Measurements from ENCODE around the gene PAQR3. TPM values are rescaled to one million over a fixed set of nuclear protein-coding genes. Genes with fewer than 3 reads are reported as not detected.

PAQR3 gene
- total RNA-seq, 1 donor from 2014 or later = 29.0 TPM

DNA sequence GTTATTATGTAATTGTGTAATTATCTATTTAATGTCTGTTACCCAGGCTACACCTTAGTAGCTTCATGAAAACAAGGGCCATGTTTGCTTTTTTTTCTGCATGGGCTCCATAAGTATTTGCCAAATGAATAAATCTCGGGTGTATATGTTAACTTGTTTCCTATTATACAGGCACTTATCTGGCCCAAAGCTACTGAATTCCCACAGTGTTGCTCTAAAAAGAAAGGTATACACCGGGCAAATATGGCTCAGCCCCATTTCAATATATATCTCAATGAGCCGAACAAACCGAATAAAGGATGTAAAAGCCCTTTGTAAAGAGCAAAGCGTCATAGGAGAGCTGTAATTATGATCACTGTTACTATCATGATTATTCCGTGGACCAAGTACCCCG is 767 bp downstream of the PAQR3 start:
- H2AFZ ChIP-seq (ENCODE audit: low read depth, low read length) = peak overlapping the region; percentile 92
- H3K4me3 Mint-ChIP-seq (ENCODE audit: unreplicated experiment) = peak overlapping the region; percentile 100
- H3K27me3 Mint-ChIP-seq (ENCODE audit: low read depth, unreplicated experiment) = peaks cover 5% of the 10 kb centered on the region
- no peaks in the 10 kb centered on the region for H3K9me3 Mint-ChIP-seq (ENCODE audit: unreplicated experiment)
- H3K9me3 ChIP-seq (ENCODE audit: insufficient read depth, low read depth, low read length) = no peaks in the 10 kb centered on the region
- H4K20me1 ChIP-seq (ENCODE audit: insufficient read depth, low read length) = peaks cover 7% of the 10 kb centered on the region
- H3K36me3 Mint-ChIP-seq (ENCODE audit: low read depth, unreplicated experiment) = no peaks in the 10 kb centered on the region
- H3K36me3 ChIP-seq (ENCODE audit: insufficient read depth, low read length) = peaks cover 2% of the 10 kb centered on the region
- peak overlapping the region; percentile 76 for H3K27ac ChIP-seq (ENCODE audit: low read depth, low read length)
- H3K9ac ChIP-seq (ENCODE audit: low read length) = peak overlapping the region; percentile 92
- peaks cover 31% of the 10 kb centered on the region for H3K79me2 ChIP-seq (ENCODE audit: insufficient read depth, low read length)
- peak overlapping the region; percentile 91 for H3K4me3 ChIP-seq (ENCODE audit: insufficient read depth, low read depth, low read length)
- DNase-seq (ENCODE audit: low read depth) = no peak
- TF ChIP-seq CTCF (IDR thresholded peaks at IDR 0.05; ENCODE audit: insufficient read depth, low read depth, low read length) (no peak), EZH2 (IDR thresholded peaks at IDR 0.05; ENCODE audit: insufficient read depth, low read length) (no peak)
- H3K27ac Mint-ChIP-seq (ENCODE audit: unreplicated experiment) = peak overlapping the region; percentile 93
- peaks cover 4% of the 10 kb centered on the region for H3K27me3 ChIP-seq (ENCODE audit: insufficient read depth, low read length)
- peak overlapping the region; percentile 98 for H3K4me2 ChIP-seq (ENCODE audit: low read length)
- peaks cover 11% of the 10 kb centered on the region for H3K4me1 ChIP-seq (ENCODE audit: insufficient read depth, low read length)
- no peak for FAIRE-seq
- no peaks in the 10 kb centered on the region for H3K4me1 Mint-ChIP-seq (ENCODE audit: low read depth, unreplicated experiment)

GRCh38 chr4:78937837-78938236 is 1.4 kb downstream of the PAQR3 start:
- peaks cover 7% of the 10 kb centered on the region for H4K20me1 ChIP-seq (ENCODE audit: insufficient read depth, low read length)
- Mint-ChIP-seq H3K27me3 (ENCODE audit: low read depth, unreplicated experiment) (peaks cover 3% of the 10 kb centered on the region), H3K4me1 (ENCODE audit: low read depth, unreplicated experiment) (no peaks in the 10 kb centered on the region), H3K9me3 (ENCODE audit: unreplicated experiment) (no peaks in the 10 kb centered on the region), H3K36me3 (ENCODE audit: low read depth, unreplicated experiment) (no peaks in the 10 kb centered on the region), H3K4me3 (ENCODE audit: unreplicated experiment) (peak overlapping the region; percentile 100), H3K27ac (ENCODE audit: unreplicated experiment) (no peak overlapping the region)
- peaks cover 31% of the 10 kb centered on the region for H3K79me2 ChIP-seq (ENCODE audit: insufficient read depth, low read length)
- H3K4me1 ChIP-seq (ENCODE audit: insufficient read depth, low read length) = peaks cover 11% of the 10 kb centered on the region
- H3K27me3 ChIP-seq (ENCODE audit: insufficient read depth, low read length) = peaks cover under 1% of the 10 kb centered on the region
- peaks cover 2% of the 10 kb centered on the region for H3K36me3 ChIP-seq (ENCODE audit: insufficient read depth, low read length)
- TF ChIP-seq EZH2 (IDR thresholded peaks at IDR 0.05; ENCODE audit: insufficient read depth, low read length) (no peak), CTCF (IDR thresholded peaks at IDR 0.05; ENCODE audit: insufficient read depth, low read depth, low read length) (no peak)
- no peak overlapping the region for H3K27ac ChIP-seq (ENCODE audit: low read depth, low read length)
- DNase-seq (ENCODE audit: low read depth) (peak; percentile 39), FAIRE-seq (peak; percentile 26)
- no peaks in the 10 kb centered on the region for H3K9me3 ChIP-seq (ENCODE audit: insufficient read depth, low read depth, low read length)
- peak overlapping the region; percentile 91 for H3K4me3 ChIP-seq (ENCODE audit: insufficient read depth, low read depth, low read length)
- H3K4me2 ChIP-seq (ENCODE audit: low read length) = peak overlapping the region; percentile 98
- no peak overlapping the region for H2AFZ ChIP-seq (ENCODE audit: low read depth, low read length)
- peak overlapping the region; percentile 92 for H3K9ac ChIP-seq (ENCODE audit: low read length)

DNA sequence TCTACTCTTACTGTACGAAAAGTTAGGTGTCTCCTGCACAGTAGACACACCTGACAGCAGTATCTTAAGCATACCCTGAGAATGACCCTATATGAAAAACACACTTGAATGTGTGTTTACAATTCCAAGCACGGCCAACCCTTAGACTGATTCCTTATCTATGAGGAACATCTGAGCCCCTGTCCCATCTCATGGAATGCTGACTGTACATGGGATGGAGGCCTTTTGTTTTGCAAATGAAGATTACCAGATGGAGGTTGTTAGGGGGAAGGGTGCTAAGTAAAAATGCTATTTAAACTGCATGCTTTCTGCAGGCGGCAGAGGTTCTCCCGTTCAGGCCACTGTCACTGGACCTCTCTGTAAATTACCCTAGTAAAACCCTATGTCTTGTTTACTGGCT is 2.2 kb downstream of the PAQR3 start:
- Histone ChIP-seq H3K27me3 (ENCODE audit: insufficient read depth, low read length) (no peaks in the 10 kb centered on the region), H3K4me3 (ENCODE audit: insufficient read depth, low read depth, low read length) (no peak overlapping the region), H3K36me3 (ENCODE audit: insufficient read depth, low read length) (peaks cover 4% of the 10 kb centered on the region), H3K4me1 (ENCODE audit: insufficient read depth, low read length) (peaks cover 11% of the 10 kb centered on the region), H2AFZ (ENCODE audit: low read depth, low read length) (no peak overlapping the region), H4K20me1 (ENCODE audit: insufficient read depth, low read length) (peaks cover 7% of the 10 kb centered on the region), H3K4me2 (ENCODE audit: low read length) (no peak overlapping the region), H3K9me3 (ENCODE audit: insufficient read depth, low read depth, low read length) (no peaks in the 10 kb centered on the region), H3K79me2 (ENCODE audit: insufficient read depth, low read length) (peaks cover 31% of the 10 kb centered on the region), H3K9ac (ENCODE audit: low read length) (no peak overlapping the region), H3K27ac (ENCODE audit: low read depth, low read length) (no peak overlapping the region)
- Mint-ChIP-seq H3K36me3 (ENCODE audit: low read depth, unreplicated experiment) (no peaks in the 10 kb centered on the region), H3K9me3 (ENCODE audit: unreplicated experiment) (no peaks in the 10 kb centered on the region), H3K4me1 (ENCODE audit: low read depth, unreplicated experiment) (no peaks in the 10 kb centered on the region), H3K27ac (ENCODE audit: unreplicated experiment) (no peak overlapping the region), H3K27me3 (ENCODE audit: low read depth, unreplicated experiment) (no peaks in the 10 kb centered on the region), H3K4me3 (ENCODE audit: unreplicated experiment) (no peak overlapping the region)
- no peak for FAIRE-seq
- TF ChIP-seq CTCF (IDR thresholded peaks at IDR 0.05; ENCODE audit: insufficient read depth, low read depth, low read length) (no peak), EZH2 (IDR thresholded peaks at IDR 0.05; ENCODE audit: insufficient read depth, low read length) (no peak)
- DNase-seq (ENCODE audit: low read depth) = no peak
